Neuronal stem cell (in vitro differentiated cells): ENCODE data around the gene CHAC1.

ENCODE experiments used
- DNase-seq: peaks from one replicate; pipeline ENCODE4 v3.0.0-alpha.2; 2013; ENCODE audit warnings: low spot score
- H2AFZ ChIP-seq: one replicate; pipeline ENCODE4 v1.6.1; 2013; ENCODE audit warnings: mild to moderate bottlenecking, low read length, inconsistent platforms
- H2AK5ac ChIP-seq: 2 replicates; pipeline ENCODE4 v1.6.1; 2013; ENCODE audit warnings: low read depth, mild to moderate bottlenecking, inconsistent platforms, low read length, moderate library complexity, mixed read lengths
- H2BK120ac ChIP-seq: 2 replicates; pipeline ENCODE4 v1.6.1; 2013; ENCODE audit warnings: low read depth, mild to moderate bottlenecking, inconsistent platforms, low read length, moderate library complexity, mixed read lengths
- H2BK12ac ChIP-seq: one replicate; pipeline ENCODE4 v1.6.1; 2013; ENCODE audit warnings: low read length, inconsistent platforms
- H2BK15ac ChIP-seq: 2 replicates; pipeline ENCODE4 v1.6.1; 2013; ENCODE audit warnings: mild to moderate bottlenecking, low read length, inconsistent platforms, mixed read lengths
- H2BK5ac ChIP-seq: one replicate; pipeline ENCODE4 v1.6.1; 2013; ENCODE audit warnings: inconsistent platforms, mild to moderate bottlenecking, low read length, moderate library complexity
- H3K14ac ChIP-seq: one replicate; pipeline ENCODE4 v1.6.1; 2013; ENCODE audit warnings: low read length, inconsistent platforms
- H3K18ac ChIP-seq: 2 replicates; pipeline ENCODE4 v1.6.1; 2013; ENCODE audit warnings: low read length, inconsistent platforms
- H3K23ac ChIP-seq: 2 replicates; pipeline ENCODE4 v1.6.1; 2013; ENCODE audit warnings: low read depth, mild to moderate bottlenecking, mixed read lengths, low read length, inconsistent platforms; ENCODE audit not compliant: poor library complexity
- H3K27ac ChIP-seq: replicated peaks from 3 replicates; pipeline ENCODE4 v1.5.1; 2013; ENCODE audit warnings: low read length, inconsistent platforms
- H3K27me3 ChIP-seq, 3 experiments: 2 replicates each; pipeline ENCODE4 v1.6.1; 2013; ENCODE audit warnings: low read length in 3 of 3, mild to moderate bottlenecking in 2 of 3, inconsistent platforms in 1 of 3, low read depth in 1 of 3, mixed read lengths in 1 of 3, moderate library complexity in 1 of 3; ENCODE audit not compliant: control insufficient read depth in 3 of 3, insufficient read depth in 3 of 3
- H3K36me3 ChIP-seq, 2 donors: replicated peaks in 1 of 2; 2 replicates each; pipeline ENCODE4 v1.6.1; 2013; ENCODE audit warnings: low read length in 2 of 2; ENCODE audit not compliant: control insufficient read depth in 2 of 2, insufficient read depth in 2 of 2
- H3K4ac ChIP-seq: 2 replicates; pipeline ENCODE4 v1.6.1; 2013; ENCODE audit warnings: inconsistent platforms, mild to moderate bottlenecking, low read length, moderate library complexity
- H3K4me1 ChIP-seq, 2 donors: 1 replicate in 1 of 2; 2 replicates in 1 of 2; pipeline ENCODE4 v1.6.1; 2013; ENCODE audit warnings: low read length in 2 of 2, low read depth in 1 of 2; ENCODE audit not compliant: control insufficient read depth in 2 of 2, insufficient read depth in 1 of 2
- H3K4me2 ChIP-seq: one replicate; pipeline ENCODE4 v1.6.1; 2013; ENCODE audit warnings: mild to moderate bottlenecking, low read length, inconsistent platforms; ENCODE audit not compliant: insufficient read depth, poor library complexity, severe bottlenecking
- H3K4me3 ChIP-seq, 2 donors: 2 replicates each; pipeline ENCODE4 v1.5.1; 2013; ENCODE audit warnings: low read length in 2 of 2, mild to moderate bottlenecking in 2 of 2, inconsistent platforms in 1 of 2, moderate library complexity in 1 of 2
- H3K79me1 ChIP-seq: one replicate; pipeline ENCODE4 v1.6.1; 2013; ENCODE audit warnings: low read depth, mild to moderate bottlenecking, inconsistent platforms, low read length, moderate library complexity
- H3K9ac ChIP-seq: one replicate; pipeline ENCODE4 v1.6.1; 2013; ENCODE audit warnings: mild to moderate bottlenecking, low read depth, low read length, inconsistent platforms; ENCODE audit not compliant: poor library complexity
- H3K9me3 ChIP-seq, 2 donors: replicated peaks in 1 of 2; 2 replicates each; pipeline versions ENCODE3 to v1.6.1; 2013; ENCODE audit warnings: low read length in 2 of 2, mild to moderate bottlenecking in 2 of 2, inconsistent platforms in 1 of 2, low read depth in 1 of 2, mixed read lengths in 1 of 2, moderate library complexity in 1 of 2; ENCODE audit not compliant: control insufficient read depth in 2 of 2, insufficient read depth in 1 of 2
- H4K8ac ChIP-seq: one replicate; pipeline ENCODE4 v1.6.1; 2013; ENCODE audit warnings: low read depth, mild to moderate bottlenecking, inconsistent platforms, low read length, moderate library complexity
- H4K91ac ChIP-seq: one replicate; pipeline ENCODE4 v1.6.1; 2013; ENCODE audit warnings: low read length, low read depth, mild to moderate bottlenecking, inconsistent platforms; ENCODE audit not compliant: poor library complexity
- WGBS, 2 donors: extraction: QIAGEN DNeasy Blood & Tissue Kit; methylation state at CpG; one replicate each; pipeline ENCODE4 v1.1.7; 2013; ENCODE audit warnings: missing lambda C conversion rate in 2 of 2, mixed read lengths in 1 of 2; ENCODE audit not compliant: insufficient read length in 2 of 2, insufficient replicate concordance in 1 of 2; ENCODE audit errors: extremely low coverage in 2 of 2; 5-methylcytosine and 5-hydroxymethylcytosine counted together

Gene CHAC1

DNA sequence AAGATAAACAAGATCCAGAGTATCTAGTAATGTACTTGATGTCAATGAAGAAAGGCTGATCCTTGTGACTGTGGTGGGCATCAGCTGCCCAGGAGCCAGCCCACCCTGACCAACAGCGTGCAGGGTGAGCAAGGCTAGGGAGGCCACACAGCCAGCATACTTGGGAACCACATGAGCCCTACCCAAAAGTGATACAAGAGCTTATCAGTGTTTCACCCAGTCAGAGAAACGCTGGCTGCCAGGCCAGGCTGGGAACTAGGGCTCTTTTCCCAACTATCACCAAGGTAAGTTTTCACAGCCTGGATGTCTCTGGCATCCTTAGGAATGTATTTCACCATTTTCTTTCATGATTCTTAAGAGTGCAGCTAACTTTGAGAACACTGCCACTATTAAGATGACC lies 24.9 kb downstream of the CHAC1 start:
- Histone ChIP-seq H2BK15ac (no peak overlapping the region), H3K9me3 (no peaks in the 10 kb centered on the region), H3K4me3 (no peak overlapping the region), H3K9ac (no peak overlapping the region), H3K18ac (no peak overlapping the region), H2BK12ac (no peak overlapping the region), H3K36me3 (peaks cover 35 to 74% of the 10 kb centered on the region in 2 donors), H2AK5ac (no peak overlapping the region), H2AFZ (no peak overlapping the region), H3K4ac (no peak overlapping the region), H3K14ac (no peak overlapping the region), H4K8ac (no peak overlapping the region), H3K23ac (no peak overlapping the region), H3K4me2 (no peak overlapping the region), H2BK5ac (no peak overlapping the region), H3K4me1 (no peaks in the 10 kb centered on the region), H3K79me1 (no peaks in the 10 kb centered on the region), H3K27ac (no peak overlapping the region), H4K91ac (no peak overlapping the region), H3K27me3 (no peaks in the 10 kb centered on the region), H2BK120ac (no peak overlapping the region)
- no CpG with 5 or more reads among the region's 2 CpGs for WGBS, 2 donors
- no peak for DNase-seq

DNA sequence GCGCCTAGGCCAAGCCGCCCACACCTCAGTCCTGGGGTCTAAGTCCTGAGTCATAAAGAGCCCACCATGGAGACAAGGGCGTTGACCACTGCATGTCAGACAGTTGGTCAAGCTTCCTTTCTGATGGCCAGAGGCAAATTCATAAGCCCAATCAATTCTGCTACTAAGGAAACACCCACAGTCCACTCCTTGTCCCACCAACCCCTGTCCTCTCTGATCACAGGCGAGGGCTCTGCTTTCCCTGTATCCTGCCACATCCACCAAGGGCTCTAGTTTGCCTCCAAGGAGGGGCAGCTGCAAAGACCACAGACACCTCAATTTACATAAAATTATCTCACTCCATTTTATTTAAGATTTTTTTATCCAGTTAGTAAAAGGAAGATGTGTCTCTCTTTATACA lies 25.3 kb downstream of the CHAC1 start:
- no peaks in the 10 kb centered on the region for H3K27me3 ChIP-seq
- H3K27ac ChIP-seq, result no peak overlapping the region
- H3K79me1 ChIP-seq, result no peaks in the 10 kb centered on the region
- H2AK5ac ChIP-seq, result no peak overlapping the region
- H3K4me1 ChIP-seq, result no peaks in the 10 kb centered on the region
- H3K36me3 ChIP-seq, result peaks cover 36 to 79% of the 10 kb centered on the region in 2 donors
- no peak overlapping the region for H2BK5ac ChIP-seq
- H3K14ac ChIP-seq, result no peak overlapping the region
- no peak overlapping the region for H3K9ac ChIP-seq
- no peak overlapping the region for H3K4ac ChIP-seq
- H3K4me2 ChIP-seq, result no peak overlapping the region
- H3K4me3 ChIP-seq, result no peak overlapping the region
- H3K23ac ChIP-seq, result no peak overlapping the region
- no peak overlapping the region for H4K91ac ChIP-seq
- no peak overlapping the region for H2BK15ac ChIP-seq
- no peak overlapping the region for H2BK12ac ChIP-seq
- WGBS, 2 donors, result no CpG with 5 or more reads among the region's 4 CpGs
- H2AFZ ChIP-seq, result no peak overlapping the region
- no peak overlapping the region for H4K8ac ChIP-seq
- no peak overlapping the region for H2BK120ac ChIP-seq
- H3K9me3 ChIP-seq, result peaks cover 0 to under 1% of the 10 kb centered on the region in 2 donors
- DNase-seq, result no peak
- no peak overlapping the region for H3K18ac ChIP-seq

GRCh38 chr15:40981186-40981585 lies 27.9 kb downstream of the CHAC1 start:
- Histone ChIP-seq H4K91ac (no peak overlapping the region), H2BK15ac (no peak overlapping the region), H4K8ac (no peak overlapping the region), H3K4ac (no peak overlapping the region), H3K18ac (no peak overlapping the region), H3K23ac (no peak overlapping the region), H3K27me3 (no peaks in the 10 kb centered on the region), H3K36me3 (peaks cover 48 to 100% of the 10 kb centered on the region in 2 donors), H3K79me1 (no peaks in the 10 kb centered on the region), H2BK12ac (no peak overlapping the region), H3K9me3 (peaks cover 0 to 2% of the 10 kb centered on the region in 2 donors), H3K14ac (no peak overlapping the region), H2AK5ac (no peak overlapping the region), H2BK5ac (no peak overlapping the region), H3K4me1 (no peaks in the 10 kb centered on the region), H2BK120ac (no peak overlapping the region), H3K4me3 (no peak overlapping the region), H3K9ac (no peak overlapping the region), H2AFZ (no peak overlapping the region), H3K27ac (no peak overlapping the region), H3K4me2 (no peak overlapping the region)
- WGBS, 2 donors, result no CpG with 5 or more reads among the region's 3 CpGs
- no peak for DNase-seq

DNA sequence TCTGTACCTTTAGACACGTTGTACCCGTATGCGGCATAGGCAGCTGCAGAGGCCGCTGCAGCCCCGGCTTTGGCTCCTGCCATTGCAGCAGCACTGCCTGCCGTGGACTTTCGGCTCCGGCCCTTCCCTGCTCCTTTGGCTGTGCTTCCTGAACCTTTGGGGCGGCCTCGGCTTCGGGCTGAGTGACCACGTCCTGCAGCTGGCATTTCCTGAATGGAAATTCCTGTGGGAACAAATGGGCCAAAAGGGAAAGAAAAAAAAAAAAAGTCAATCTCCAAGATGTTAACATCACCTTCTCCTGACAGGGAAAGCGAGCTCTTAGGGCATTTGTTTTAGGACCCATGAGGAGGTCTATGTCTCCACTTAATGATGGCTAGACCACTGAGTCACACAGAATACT lies 29.6 kb downstream of the CHAC1 start:
- H2AK5ac ChIP-seq, result no peak overlapping the region
- H3K4ac ChIP-seq, result no peak overlapping the region
- H3K27ac ChIP-seq, result no peak overlapping the region
- peaks cover 0 to 2% of the 10 kb centered on the region in 2 donors for H3K9me3 ChIP-seq
- H2BK5ac ChIP-seq, result no peak overlapping the region
- H3K14ac ChIP-seq, result no peak overlapping the region
- no peak overlapping the region for H2BK120ac ChIP-seq
- WGBS, 2 donors, result no CpG with 5 or more reads among the region's 13 CpGs
- no peak overlapping the region for H2AFZ ChIP-seq
- H3K27me3 ChIP-seq, result no peaks in the 10 kb centered on the region
- no peaks in the 10 kb centered on the region for H3K79me1 ChIP-seq
- H3K4me1 ChIP-seq, result no peaks in the 10 kb centered on the region
- H4K91ac ChIP-seq, result no peak overlapping the region
- H3K4me2 ChIP-seq, result no peak overlapping the region
- H3K23ac ChIP-seq, result no peak overlapping the region
- DNase-seq, result no peak
- no peak overlapping the region for H4K8ac ChIP-seq
- no peak overlapping the region for H3K4me3 ChIP-seq
- no peak overlapping the region for H3K9ac ChIP-seq
- H3K18ac ChIP-seq, result no peak overlapping the region
- H2BK15ac ChIP-seq, result no peak overlapping the region
- H2BK12ac ChIP-seq, result no peak overlapping the region
- peaks cover 56 to 100% of the 10 kb centered on the region in 2 donors for H3K36me3 ChIP-seq
